Neuron (in vitro differentiated cells): Measurements from ENCODE around the gene LRP8.

ENCODE experiments used
- H2AFZ ChIP-seq: one replicate; pipeline ENCODE4 v1.6.1; 2013; ENCODE audit warnings: low read depth, mild to moderate bottlenecking, inconsistent platforms, low read length, moderate library complexity
- H3K27me3 ChIP-seq: one replicate; pipeline ENCODE4 v1.6.1; 2013; ENCODE audit warnings: low read length; ENCODE audit not compliant: insufficient read depth
- H3K36me3 ChIP-seq: one replicate; pipeline ENCODE4 v1.6.1; 2013; ENCODE audit warnings: low read length; ENCODE audit not compliant: insufficient read depth
- H3K4me1 ChIP-seq: one replicate; pipeline ENCODE4 v1.6.1; 2013; ENCODE audit warnings: low read length; ENCODE audit not compliant: insufficient read depth
- H3K4me3 ChIP-seq: 2 replicates; pipeline ENCODE4 v1.5.1; 2013; ENCODE audit warnings: mild to moderate bottlenecking, low read length, moderate library complexity
- H3K9me3 ChIP-seq: one replicate; pipeline ENCODE4 v1.6.1; 2013; ENCODE audit warnings: low read length

Gene LRP8

DNA sequence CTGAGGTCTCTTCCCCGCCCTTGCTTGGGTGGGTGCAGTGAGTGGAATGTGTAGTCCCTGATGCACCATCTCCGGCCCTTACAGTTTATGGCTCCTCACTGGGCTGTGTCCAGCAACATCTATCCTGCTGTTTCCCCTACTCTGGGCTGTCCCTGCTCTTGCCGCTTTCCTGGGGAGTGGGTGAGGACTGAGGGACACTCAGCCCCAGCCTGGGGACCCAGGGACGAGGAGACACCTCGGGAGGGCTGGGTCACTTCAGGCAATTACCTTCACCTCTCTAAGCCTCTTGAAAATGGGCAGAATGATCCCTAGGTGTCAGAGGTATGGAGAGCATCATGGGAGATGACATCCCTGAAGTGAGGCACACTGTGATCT is 13.6 kb upstream of the LRP8 start:
- no peaks in the 10 kb centered on the region for H3K9me3 ChIP-seq
- no peaks in the 10 kb centered on the region for H3K36me3 ChIP-seq
- H3K27me3 ChIP-seq, result no peaks in the 10 kb centered on the region

DNA sequence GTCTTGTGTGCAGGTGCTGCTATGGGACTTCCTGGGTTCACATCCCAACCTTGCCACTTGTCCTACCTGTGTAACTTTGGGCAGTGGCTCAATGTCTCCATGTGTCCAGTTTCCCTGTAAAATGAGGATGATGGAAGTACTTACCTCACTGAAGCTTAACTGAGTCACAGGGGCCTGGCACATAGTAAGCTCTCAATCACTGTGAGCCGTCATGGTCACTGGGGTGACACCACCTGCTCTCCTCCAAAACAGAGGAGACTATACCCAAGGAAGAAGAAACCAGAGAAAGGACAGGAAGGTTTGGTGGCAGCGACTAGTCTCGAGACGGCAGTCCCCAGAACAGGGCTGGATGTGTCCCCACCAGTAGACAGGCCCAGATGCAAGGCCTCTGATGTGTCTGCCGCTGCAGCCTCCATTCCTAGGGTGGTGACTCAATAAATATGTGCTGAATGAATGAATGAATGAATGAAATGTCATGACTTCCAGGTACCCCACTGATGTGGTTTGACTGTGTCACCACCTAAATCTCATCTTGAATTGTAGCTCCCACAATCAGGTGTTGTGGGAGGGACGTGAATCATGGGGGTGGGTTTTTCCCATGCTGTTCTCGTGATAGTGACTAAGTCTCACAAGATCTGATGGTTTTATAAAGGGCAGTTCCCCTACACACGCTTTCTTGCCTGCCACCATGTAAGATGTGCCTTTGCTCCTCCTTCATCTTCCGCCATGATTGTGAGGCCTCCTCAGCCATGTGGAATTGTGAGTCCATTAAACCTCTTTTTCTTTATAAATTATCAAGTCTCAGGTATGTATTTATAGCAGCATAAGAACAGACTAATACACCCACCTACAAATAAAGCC is 13.0 kb upstream of the LRP8 start:
- H3K4me1 ChIP-seq, result no peaks in the 10 kb centered on the region
- no peaks in the 10 kb centered on the region for H3K36me3 ChIP-seq
- no peaks in the 10 kb centered on the region for H3K27me3 ChIP-seq
- no peak overlapping the region for H2AFZ ChIP-seq
- no peak overlapping the region for H3K4me3 ChIP-seq
- H3K9me3 ChIP-seq, result peaks cover 2% of the 10 kb centered on the region

More for the DNA sequence above, 13.6 kb upstream of the LRP8 start:
- Histone ChIP-seq H3K4me3 (no peak overlapping the region), H3K4me1 (no peaks in the 10 kb centered on the region), H2AFZ (no peak overlapping the region)

DNA sequence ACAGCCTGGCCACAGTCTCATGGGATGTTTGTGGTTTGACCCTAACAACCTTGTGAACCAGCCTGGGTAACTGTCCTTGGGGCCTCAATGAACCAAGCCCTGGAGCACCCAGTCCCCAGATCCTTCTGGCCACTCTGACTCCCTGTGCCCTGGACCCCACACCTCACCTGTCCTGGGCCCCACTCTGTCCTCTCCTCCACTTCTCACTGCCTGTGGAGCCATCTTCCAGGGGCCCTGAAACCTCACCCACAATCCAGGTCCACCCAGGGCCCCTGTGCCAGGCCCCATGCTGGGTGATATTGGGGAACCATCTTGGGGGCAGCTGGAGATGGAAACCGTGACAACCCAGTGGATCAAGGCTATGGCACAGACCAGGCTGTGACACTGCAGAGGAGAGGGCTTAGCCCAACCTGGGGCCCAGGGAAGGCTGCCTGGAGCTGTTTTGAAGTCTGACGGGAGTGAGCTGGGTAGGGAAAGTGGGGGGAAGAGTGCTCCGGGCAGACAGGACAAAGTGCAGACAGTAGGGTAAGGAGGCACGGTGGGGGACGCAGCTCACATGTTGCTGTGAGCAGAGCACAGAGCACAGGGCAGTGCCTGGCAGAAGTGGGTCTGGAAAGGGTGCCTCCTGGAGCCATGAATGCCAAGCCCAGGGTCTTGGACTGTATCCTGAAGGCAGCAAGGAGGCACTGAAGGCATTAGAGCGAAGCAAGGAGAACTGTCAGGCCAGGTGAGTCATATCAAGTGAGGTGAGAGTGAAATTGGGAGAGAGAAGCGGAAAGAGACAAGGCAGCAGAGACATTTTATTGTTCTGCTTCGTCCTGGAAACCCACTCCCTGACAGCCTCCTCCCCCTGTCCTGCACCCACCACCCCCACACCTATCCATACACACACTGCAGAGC is 12.1 kb upstream of the LRP8 start:
- Histone ChIP-seq H3K4me3 (no peak overlapping the region), H3K4me1 (no peaks in the 10 kb centered on the region), H3K9me3 (peaks cover 2% of the 10 kb centered on the region), H3K27me3 (no peaks in the 10 kb centered on the region), H3K36me3 (no peaks in the 10 kb centered on the region), H2AFZ (no peak overlapping the region)

DNA sequence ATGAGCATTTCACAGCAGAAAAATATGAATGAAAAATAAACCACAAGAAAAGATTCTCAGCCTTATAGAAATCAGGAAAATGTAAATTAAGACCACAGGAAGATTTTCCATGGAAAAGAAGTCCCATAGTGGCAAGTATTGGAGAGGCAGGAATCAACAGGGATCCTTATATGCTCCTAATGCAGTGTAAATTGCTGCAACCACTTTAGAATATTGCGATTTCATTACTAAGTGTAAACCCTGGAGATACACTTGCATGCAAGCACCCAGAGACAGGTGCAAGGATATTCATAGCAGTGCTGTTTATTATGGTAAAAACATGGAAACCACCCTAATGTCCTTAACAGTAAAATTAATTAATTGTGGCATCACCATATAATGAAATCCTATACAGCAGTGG is 10.6 kb upstream of the LRP8 start:
- Histone ChIP-seq H3K27me3 (no peaks in the 10 kb centered on the region), H3K4me3 (no peak overlapping the region), H2AFZ (no peak overlapping the region)

DNA sequence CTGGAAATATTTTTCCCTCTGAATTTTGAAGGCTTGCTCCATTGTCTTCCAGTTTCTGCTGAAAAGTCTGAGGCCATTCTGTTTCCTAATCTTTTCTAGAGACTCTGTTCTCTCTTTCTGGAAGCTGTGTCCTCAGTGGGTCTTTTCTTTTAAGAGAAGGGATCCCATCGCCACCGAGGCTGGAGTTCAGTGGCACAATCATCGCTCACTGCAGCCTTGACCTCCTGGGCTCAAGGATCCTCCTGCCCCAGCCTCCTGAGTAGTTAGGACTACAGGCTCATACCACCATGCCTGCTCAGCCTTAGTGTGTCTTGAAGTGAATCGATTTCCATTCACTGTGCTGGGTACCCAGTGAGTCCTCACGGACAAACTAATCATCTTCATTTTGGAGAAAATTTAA is 9.6 kb upstream of the LRP8 start:
- H3K36me3 ChIP-seq, result no peaks in the 10 kb centered on the region
- H3K27me3 ChIP-seq, result no peaks in the 10 kb centered on the region
- H3K4me1 ChIP-seq, result no peaks in the 10 kb centered on the region
- H3K9me3 ChIP-seq, result peaks cover 2% of the 10 kb centered on the region
- H2AFZ ChIP-seq, result no peak overlapping the region
- H3K4me3 ChIP-seq, result no peak overlapping the region

More for the DNA sequence above, 10.6 kb upstream of the LRP8 start:
- H3K36me3 ChIP-seq, result no peaks in the 10 kb centered on the region
- no peaks in the 10 kb centered on the region for H3K4me1 ChIP-seq
- peaks cover 2% of the 10 kb centered on the region for H3K9me3 ChIP-seq

DNA sequence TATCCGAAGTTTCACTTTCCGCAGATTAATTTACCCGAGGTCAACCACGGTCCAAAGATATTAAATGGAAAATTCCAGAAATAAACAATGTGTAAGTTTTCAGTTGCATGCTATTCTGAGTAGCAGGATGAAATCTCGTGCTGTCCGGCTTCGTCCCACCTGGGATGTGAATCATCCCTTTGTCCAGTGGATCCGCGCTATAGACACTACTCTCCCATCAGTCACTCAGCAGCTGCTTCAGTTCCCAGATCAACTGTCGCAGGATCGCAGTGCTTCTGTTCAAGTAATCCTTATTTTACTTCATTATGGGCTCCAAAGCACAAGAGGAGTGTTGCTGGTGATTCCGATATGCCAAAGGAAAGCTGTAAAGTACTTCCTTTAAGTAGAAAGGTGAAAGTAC is 8.3 kb upstream of the LRP8 start:
- Histone ChIP-seq H3K9me3 (peaks cover 2% of the 10 kb centered on the region), H3K4me1 (no peaks in the 10 kb centered on the region), H3K36me3 (no peaks in the 10 kb centered on the region), H3K27me3 (peaks cover 5% of the 10 kb centered on the region), H2AFZ (no peak overlapping the region), H3K4me3 (no peak overlapping the region)

DNA sequence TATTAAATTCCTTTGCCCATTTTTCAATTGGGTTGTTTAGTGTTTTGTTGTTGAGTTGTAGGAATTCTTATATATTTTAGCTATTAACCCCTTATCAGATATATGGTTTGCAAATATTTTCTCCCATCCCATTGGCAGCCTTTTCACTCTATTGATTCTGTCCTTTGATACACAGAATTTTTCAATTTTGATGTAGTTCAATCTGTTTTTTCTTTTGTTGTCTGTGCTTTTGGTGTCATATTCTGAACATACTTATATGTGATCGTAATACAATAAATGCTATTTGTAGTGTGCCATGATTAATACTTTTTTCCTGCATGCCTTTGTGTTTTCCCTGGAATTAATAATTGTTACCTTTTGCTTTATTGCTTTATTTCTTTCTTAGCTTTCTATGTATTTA is 7.8 kb upstream of the LRP8 start:
- Histone ChIP-seq H3K4me1 (no peaks in the 10 kb centered on the region), H3K9me3 (peaks cover 2% of the 10 kb centered on the region), H3K4me3 (no peak overlapping the region), H3K36me3 (no peaks in the 10 kb centered on the region), H3K27me3 (peaks cover 5% of the 10 kb centered on the region), H2AFZ (no peak overlapping the region)

DNA sequence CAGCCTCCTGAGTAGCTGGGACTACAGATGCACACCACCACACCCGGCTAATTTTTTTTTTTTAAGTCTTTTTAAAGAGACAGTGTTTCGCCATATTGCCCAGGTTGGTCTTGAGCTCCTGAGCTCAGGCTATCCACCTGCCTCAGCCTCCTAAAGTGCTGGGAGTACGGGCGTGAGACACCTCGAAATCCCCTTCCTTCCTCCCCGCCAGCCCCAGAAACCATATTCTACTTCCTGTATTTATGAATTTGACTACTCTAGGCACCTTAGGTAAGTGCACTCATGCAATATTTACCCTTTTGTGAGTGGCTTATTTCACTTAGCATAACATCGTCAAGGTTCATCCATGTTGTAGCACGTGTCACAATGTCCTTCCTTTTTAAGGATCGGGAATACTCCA is 6.9 kb upstream of the LRP8 start:
- Histone ChIP-seq H3K27me3 (peaks cover 6% of the 10 kb centered on the region), H3K4me1 (no peaks in the 10 kb centered on the region), H3K36me3 (no peaks in the 10 kb centered on the region), H3K4me3 (no peak overlapping the region), H2AFZ (no peak overlapping the region), H3K9me3 (peaks cover 2% of the 10 kb centered on the region)

DNA sequence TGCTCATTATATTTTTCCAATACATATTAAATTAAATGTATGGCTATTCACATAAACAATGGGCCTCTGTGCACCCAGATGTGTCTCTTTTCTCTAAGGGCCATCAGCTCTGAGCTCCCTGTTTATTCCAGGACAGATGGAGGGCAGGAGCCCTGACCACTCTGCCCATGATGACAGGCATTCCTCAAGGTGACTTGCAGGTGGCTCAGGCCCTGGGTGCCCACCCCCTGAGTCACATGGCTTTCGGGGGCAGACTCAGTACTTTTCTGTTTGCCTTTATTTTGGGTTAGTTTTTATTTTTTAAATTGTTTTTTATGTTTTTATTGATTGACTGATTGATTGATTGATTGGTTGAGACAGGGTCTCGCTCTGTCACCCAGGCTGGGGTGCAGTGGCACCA is 6.4 kb upstream of the LRP8 start:
- peaks cover 2% of the 10 kb centered on the region for H3K9me3 ChIP-seq
- no peaks in the 10 kb centered on the region for H3K36me3 ChIP-seq
- no peaks in the 10 kb centered on the region for H3K4me1 ChIP-seq
- H3K27me3 ChIP-seq, result peaks cover 7% of the 10 kb centered on the region
- H2AFZ ChIP-seq, result no peak overlapping the region
- no peak overlapping the region for H3K4me3 ChIP-seq

DNA sequence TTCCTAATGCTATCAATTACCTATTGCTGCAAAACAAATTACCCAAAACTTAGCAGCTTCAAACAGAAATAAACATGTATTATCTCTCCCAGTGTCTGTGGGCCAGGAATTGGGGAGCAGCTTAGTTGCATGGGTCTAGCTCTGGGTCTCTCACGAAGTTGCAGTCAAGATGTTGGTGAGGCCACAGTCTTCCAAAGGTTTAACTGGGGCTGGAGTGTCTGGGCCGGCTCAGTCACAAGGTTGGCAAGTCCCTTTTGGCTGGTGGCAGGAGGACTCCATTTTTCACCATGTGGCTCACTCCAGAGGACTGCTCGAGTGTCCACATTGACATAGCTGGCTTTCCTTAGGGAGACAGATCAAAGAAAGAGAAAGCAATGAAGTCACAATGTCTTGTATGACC is 5.0 kb upstream of the LRP8 start:
- Histone ChIP-seq H3K4me1 (peaks cover 4% of the 10 kb centered on the region), H3K36me3 (no peaks in the 10 kb centered on the region), H2AFZ (no peak overlapping the region), H3K4me3 (no peak overlapping the region), H3K27me3 (peaks cover 7% of the 10 kb centered on the region), H3K9me3 (peaks cover 2% of the 10 kb centered on the region)

DNA sequence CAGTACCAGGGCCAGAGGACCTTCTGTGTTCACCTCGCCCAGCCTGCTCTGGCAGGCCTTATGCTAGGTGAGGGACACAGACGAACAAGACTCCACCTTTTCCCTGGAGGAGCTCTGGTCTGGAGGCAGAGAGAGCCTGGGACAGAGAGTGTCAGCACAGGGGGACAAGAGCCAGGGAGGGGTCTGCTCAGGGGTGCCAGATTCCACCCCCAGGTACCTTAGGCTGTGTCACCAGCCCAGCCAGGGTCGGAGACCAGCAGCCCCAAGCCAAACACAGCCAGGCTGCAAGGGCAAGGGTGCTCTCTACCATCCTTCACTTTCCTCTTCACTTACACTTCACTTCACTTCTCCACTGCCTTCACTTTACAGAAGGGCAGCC is 4.3 kb upstream of the LRP8 start:
- Histone ChIP-seq H3K4me3 (no peak overlapping the region), H3K9me3 (peaks cover 2% of the 10 kb centered on the region), H3K27me3 (peaks cover 7% of the 10 kb centered on the region), H2AFZ (no peak overlapping the region), H3K4me1 (peaks cover 4% of the 10 kb centered on the region), H3K36me3 (no peaks in the 10 kb centered on the region)

DNA sequence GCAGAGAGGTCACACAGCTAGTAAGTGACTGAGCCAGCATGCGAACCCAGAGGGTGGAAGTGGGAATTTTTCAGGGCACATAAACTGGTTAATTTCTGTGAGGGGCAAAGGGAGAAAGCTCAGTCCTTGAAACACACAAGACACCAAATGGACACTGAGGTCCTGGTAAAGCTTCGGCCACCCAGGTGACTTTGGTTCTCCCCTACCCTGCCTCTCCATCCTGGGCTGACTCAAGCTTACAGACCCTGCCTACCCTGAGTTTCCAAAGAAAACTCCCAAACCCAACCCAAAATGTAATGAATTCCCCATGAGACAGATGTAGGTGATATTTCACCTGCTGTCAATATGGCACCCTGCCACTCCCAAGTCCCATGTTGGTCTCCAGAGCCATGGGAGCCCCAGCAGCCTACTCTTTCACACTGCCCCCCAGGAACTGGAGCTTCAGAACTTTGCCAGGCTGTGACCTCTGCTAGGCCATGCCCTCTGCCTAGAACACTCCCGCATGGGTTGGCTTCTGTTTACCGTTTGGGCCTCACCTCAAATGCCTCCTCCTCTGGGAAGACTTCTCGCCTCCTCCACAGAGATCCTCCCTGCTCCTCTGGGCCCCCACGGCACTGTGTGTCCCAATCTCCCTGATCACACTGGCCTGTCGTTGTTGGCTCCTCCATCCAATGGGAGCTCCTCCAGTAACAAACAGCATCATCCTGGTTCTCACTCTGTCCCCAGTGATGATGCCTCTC is 3.7 kb upstream of the LRP8 start:
- no peak overlapping the region for H2AFZ ChIP-seq
- peaks cover 2% of the 10 kb centered on the region for H3K9me3 ChIP-seq
- no peaks in the 10 kb centered on the region for H3K36me3 ChIP-seq
- H3K27me3 ChIP-seq, result peaks cover 7% of the 10 kb centered on the region
- no peak overlapping the region for H3K4me3 ChIP-seq
- peaks cover 6% of the 10 kb centered on the region for H3K4me1 ChIP-seq

DNA sequence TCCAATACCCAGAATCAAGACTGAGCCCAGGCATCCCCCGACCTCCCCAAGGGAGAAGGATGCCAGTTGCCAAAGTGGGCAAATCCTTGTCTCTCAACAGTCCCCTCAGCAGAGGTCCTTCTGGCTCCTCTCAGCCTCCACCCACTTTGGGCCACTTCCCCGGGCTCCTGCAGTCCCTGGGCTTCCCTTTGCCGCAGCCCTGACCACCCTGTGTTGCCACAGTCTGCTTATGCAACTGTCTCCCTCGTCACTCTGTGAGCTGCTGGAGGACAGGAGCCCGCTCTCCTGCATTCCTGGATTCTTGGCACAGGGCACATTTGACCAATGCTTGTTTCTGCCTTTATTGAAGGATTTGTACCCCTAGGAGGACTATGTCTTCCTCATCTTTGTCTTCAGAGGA is 2.9 kb upstream of the LRP8 start:
- no peak overlapping the region for H2AFZ ChIP-seq
- peaks cover 10% of the 10 kb centered on the region for H3K4me1 ChIP-seq
- no peak overlapping the region for H3K4me3 ChIP-seq
- peaks cover 7% of the 10 kb centered on the region for H3K27me3 ChIP-seq
- no peaks in the 10 kb centered on the region for H3K9me3 ChIP-seq
- no peaks in the 10 kb centered on the region for H3K36me3 ChIP-seq
